ENCODE results near the gene UBXN10. TPM values are rescaled to one million over a fixed set of nuclear protein-coding genes. Genes with fewer than 3 reads are reported as not detected.

The UBXN10 gene
- total and polyA plus RNA-seq, 2 of the 13 experiments (the other 11 are each of a cell fraction or from before 2014, with no cell fraction given), result 0.04 to 0.05 TPM

GRCh38 chr1:20187813-20188454 lies 2.0 kb downstream of the UBXN10 start:
- POLR2A ChIA-PET, result no interaction called here
- intact Hi-C loops (cut with micrococcal nuclease; ENCODE audit: unreplicated experiment) (no loop called here), in situ Hi-C loops (cut with HindIII; ENCODE audit: extremely low pct_ligation_motif_present, low pct_unique_long_range_greater_than_20kb) (no loop called here)
- peaks cover 34% of the 10 kb centered on the region for H3K4me1 ChIP-seq (ENCODE audit: insufficient read depth, low read length)
- H3K9ac ChIP-seq (ENCODE audit: insufficient read depth, low read depth, low read length), result no peak overlapping the region
- DNase-seq (ENCODE audit: low spot score) (no peak), FAIRE-seq (no peak), ATAC-seq (no peak)
- TF ChIP-seq SRSF4 (IDR thresholded peaks at IDR 0.05; ENCODE audit: low read depth, low read length, poor library complexity, severe bottlenecking) (no peak), ZBTB34 (CRISPR knock-in tag; IDR thresholded peaks at IDR 0.05) (no peak), CHD2 (IDR thresholded peaks at IDR 0.05; ENCODE audit: low read depth, low read length) (no peak), MZF1 (CRISPR knock-in tag; IDR thresholded peaks at IDR 0.05; ENCODE audit: borderline replicate concordance) (no peak)
- H3K27me3 ChIP-seq (ENCODE audit: control insufficient read depth in 1 of 2, insufficient read depth in 2 of 2, low read length in 2 of 2), result peaks cover 2 to 55% of the 10 kb centered on the region in 2 experiments; a peak in 4 of 5 replicates
- H3K27ac ChIP-seq (ENCODE audit: extremely low read length, insufficient read depth, low read length), result no peak overlapping the region
- no peak overlapping the region for H3K4me3 ChIP-seq (replicated peaks in 1 of 3; ENCODE audit: insufficient read depth in 1 of 3, low read depth in 2 of 3, low read length in 3 of 3)
- H3K79me2 ChIP-seq (ENCODE audit: insufficient read depth, low read length), result no peaks in the 10 kb centered on the region
- no peaks in the 10 kb centered on the region for H3K9me3 ChIP-seq (ENCODE audit: low read length)
- no peaks in the 10 kb centered on the region for H3K36me3 ChIP-seq (replicated peaks in 1 of 2; ENCODE audit: control insufficient read depth in 1 of 2, insufficient read depth in 2 of 2, low read length in 2 of 2)
- no peaks in the 10 kb centered on the region for H4K20me1 ChIP-seq (ENCODE audit: insufficient read depth, low read length)
- CTCF ChIA-PET (ENCODE audit: low intra/inter-chr PET ratio, low total read pairs), result no interaction called here
- H2AFZ ChIP-seq (ENCODE audit: low read length), result no peak overlapping the region
- no TSS peak for BruUV-seq (replicated peaks)
- H3K4me2 ChIP-seq (ENCODE audit: low read depth, low read length), result no peak overlapping the region
- 4% methylated on average over 4 of the region's 4 CpGs for WGBS (ENCODE audit: low lambda C conversion rate)

GRCh38 chr1:20188455-20188817 lies 2.5 kb downstream of the UBXN10 start:
- no peak for FAIRE-seq
- no peak for ATAC-seq
- peaks cover 2 to 54% of the 10 kb centered on the region in 2 experiments; a peak in 4 of 5 replicates for H3K27me3 ChIP-seq (ENCODE audit: control insufficient read depth in 1 of 2, insufficient read depth in 2 of 2, low read length in 2 of 2)
- H3K9ac ChIP-seq (ENCODE audit: insufficient read depth, low read depth, low read length), result no peak overlapping the region
- BruUV-seq (replicated peaks), result no TSS peak
- peaks cover 31% of the 10 kb centered on the region for H3K4me1 ChIP-seq (ENCODE audit: insufficient read depth, low read length)
- no peaks in the 10 kb centered on the region for H4K20me1 ChIP-seq (ENCODE audit: insufficient read depth, low read length)
- ChIA-PET POLR2A (no interaction called here), CTCF (ENCODE audit: low intra/inter-chr PET ratio, low total read pairs) (no interaction called here)
- no peak overlapping the region for H3K4me3 ChIP-seq (replicated peaks in 1 of 3; ENCODE audit: insufficient read depth in 1 of 3, low read depth in 2 of 3, low read length in 3 of 3)
- DNase-seq (ENCODE audit: low spot score), result no peak
- H3K36me3 ChIP-seq (replicated peaks in 1 of 2; ENCODE audit: control insufficient read depth in 1 of 2, insufficient read depth in 2 of 2, low read length in 2 of 2), result no peaks in the 10 kb centered on the region
- H3K4me2 ChIP-seq (ENCODE audit: low read depth, low read length), result no peak overlapping the region
- no peak overlapping the region for H3K27ac ChIP-seq (ENCODE audit: extremely low read length, insufficient read depth, low read length)
- in situ Hi-C loops (cut with HindIII; ENCODE audit: extremely low pct_ligation_motif_present, low pct_unique_long_range_greater_than_20kb), result no loop called here
- intact Hi-C loops (cut with micrococcal nuclease; ENCODE audit: unreplicated experiment), result no loop called here
- no peaks in the 10 kb centered on the region for H3K79me2 ChIP-seq (ENCODE audit: insufficient read depth, low read length)
- H3K9me3 ChIP-seq (ENCODE audit: low read length), result no peaks in the 10 kb centered on the region
- H2AFZ ChIP-seq (ENCODE audit: low read length), result no peak overlapping the region
- 22% methylated on average over 4 of the region's 4 CpGs for WGBS (ENCODE audit: low lambda C conversion rate)
- TF ChIP-seq KDM4B (CRISPR knock-in tag; IDR thresholded peaks at IDR 0.05) (no peak), XRCC5 (optimal IDR thresholded peaks at IDR 0.05; ENCODE audit: low read length) (no peak), ATF6 (CRISPR knock-in tag; conservative IDR thresholded peaks at IDR 0.05) (no peak), GFI1 (CRISPR knock-in tag; IDR thresholded peaks at IDR 0.05; ENCODE audit: borderline replicate concordance) (no peak), ZSCAN25 (CRISPR knock-in tag; IDR thresholded peaks at IDR 0.05) (no peak), MAF1 (CRISPR knock-in tag; IDR thresholded peaks at IDR 0.05; ENCODE audit: borderline replicate concordance) (no peak), YEATS2 (CRISPR knock-in tag; IDR thresholded peaks at IDR 0.05; ENCODE audit: borderline replicate concordance) (no peak), ZNF792 (CRISPR knock-in tag; IDR thresholded peaks at IDR 0.05) (no peak), GMEB1 (CRISPR knock-in tag; IDR thresholded peaks at IDR 0.05; ENCODE audit: borderline replicate concordance) (no peak)
